H9 (cell line): ENCODE data around the gene EML4. TPM values are rescaled to one million over a fixed set of nuclear protein-coding genes. Genes with fewer than 3 reads are reported as not detected.

Source experiments
- DNase-seq: peaks from one replicate; pipeline ENCODE4 v3.0.0-alpha.2; 2017
- H2AFZ ChIP-seq: one replicate; pipeline ENCODE4 v1.6.1; 2013; ENCODE audit warnings: mild to moderate bottlenecking, low read length, control low read depth, moderate library complexity
- H2AK5ac ChIP-seq: 2 replicates; pipeline ENCODE4 v1.6.1; 2013; ENCODE audit warnings: low read length, control low read depth, mixed read lengths; ENCODE audit not compliant: insufficient read length
- H2BK120ac ChIP-seq: one replicate; pipeline ENCODE4 v1.6.1; 2013; ENCODE audit warnings: low read depth, mild to moderate bottlenecking, low read length, control low read depth, inconsistent platforms; ENCODE audit not compliant: poor library complexity, severe bottlenecking
- H2BK12ac ChIP-seq: 2 replicates; pipeline ENCODE4 v1.6.1; 2013; ENCODE audit warnings: low read length, control low read depth, mixed read lengths, low read depth; ENCODE audit not compliant: insufficient read length
- H2BK15ac ChIP-seq: 2 replicates; pipeline ENCODE4 v1.6.1; 2013; ENCODE audit warnings: low read depth, low read length, control low read depth
- H2BK20ac ChIP-seq: one replicate; pipeline ENCODE4 v1.6.1; 2013; ENCODE audit warnings: low read depth, mild to moderate bottlenecking, low read length, control low read depth, inconsistent platforms; ENCODE audit not compliant: poor library complexity, severe bottlenecking
- H2BK5ac ChIP-seq: 2 replicates; pipeline ENCODE4 v1.6.1; 2013; ENCODE audit warnings: low read length, control low read depth, mixed read lengths; ENCODE audit not compliant: insufficient read length
- H3K14ac ChIP-seq: 2 replicates; pipeline ENCODE4 v1.6.1; 2013; ENCODE audit warnings: low read length, control low read depth; ENCODE audit not compliant: insufficient read depth
- H3K18ac ChIP-seq: 2 replicates; pipeline ENCODE4 v1.6.1; 2013; ENCODE audit warnings: low read depth, mild to moderate bottlenecking, mixed read lengths, low read length, control low read depth; ENCODE audit not compliant: insufficient read length
- H3K23ac ChIP-seq: 2 replicates; pipeline ENCODE4 v1.6.1; 2013; ENCODE audit warnings: low read length, control low read depth, mixed read lengths, low read depth; ENCODE audit not compliant: insufficient read length
- H3K23me2 ChIP-seq: 2 replicates; pipeline ENCODE4 v1.6.1; 2013; ENCODE audit warnings: low read depth, mild to moderate bottlenecking, mixed read lengths, low read length, control low read depth; ENCODE audit not compliant: insufficient read length, poor library complexity, severe bottlenecking
- H3K27ac ChIP-seq: 2 replicates; pipeline ENCODE4 v1.5.1; 2013; ENCODE audit warnings: low read length, control low read depth, mixed read lengths, low read depth; ENCODE audit not compliant: insufficient read length
- H3K27me3 ChIP-seq: 2 replicates; pipeline ENCODE4 v1.6.1; 2013; ENCODE audit warnings: low read length, control low read depth, inconsistent platforms; ENCODE audit not compliant: insufficient read depth
- H3K4ac ChIP-seq: 2 replicates; pipeline ENCODE4 v1.6.1; 2013; ENCODE audit warnings: low read depth, mild to moderate bottlenecking, control low read depth, inconsistent platforms, low read length, moderate library complexity
- H3K4me1 ChIP-seq: 2 replicates; pipeline ENCODE4 v1.6.1; 2013; ENCODE audit warnings: low read length, control low read depth, inconsistent platforms; ENCODE audit not compliant: insufficient read depth
- H3K4me2 ChIP-seq: 2 replicates; pipeline ENCODE4 v1.6.1; 2013; ENCODE audit warnings: low read length, control low read depth, mixed read lengths; ENCODE audit not compliant: insufficient read length, insufficient read depth
- H3K56ac ChIP-seq: 2 replicates; pipeline ENCODE4 v1.6.1; 2013; ENCODE audit warnings: low read depth, mild to moderate bottlenecking, mixed read lengths, low read length, control low read depth; ENCODE audit not compliant: insufficient read length
- H3K79me1 ChIP-seq: 2 replicates; pipeline ENCODE4 v1.6.1; 2013; ENCODE audit warnings: low read depth, mild to moderate bottlenecking, moderate library complexity, low read length, control low read depth, inconsistent platforms; ENCODE audit not compliant: insufficient read depth, poor library complexity, severe bottlenecking
- H3K79me2 ChIP-seq: 2 replicates; pipeline ENCODE4 v1.6.1; 2013; ENCODE audit warnings: low read length, control low read depth, inconsistent platforms; ENCODE audit not compliant: insufficient read depth
- H3K9ac ChIP-seq: 2 replicates; pipeline ENCODE4 v1.6.1; 2013; ENCODE audit warnings: low read length, control low read depth, mixed read lengths; ENCODE audit not compliant: insufficient read length; ENCODE audit errors: extremely low read depth
- H3K9me3 ChIP-seq: one replicate; pipeline ENCODE4 v1.6.1; 2013; ENCODE audit warnings: low read depth, low read length, inconsistent platforms; ENCODE audit not compliant: control insufficient read depth
- H3T11ph ChIP-seq: one replicate; pipeline ENCODE4 v1.6.1; 2013; ENCODE audit warnings: mild to moderate bottlenecking, low read length, control low read depth, inconsistent platforms
- H4K20me1 ChIP-seq: one replicate; pipeline ENCODE4 v1.6.1; 2013; ENCODE audit not compliant: control insufficient read depth, insufficient read length, insufficient read depth
- H4K5ac ChIP-seq: 2 replicates; pipeline ENCODE4 v1.6.1; 2013; ENCODE audit warnings: low read depth, mild to moderate bottlenecking, mixed read lengths, low read length, control low read depth; ENCODE audit not compliant: insufficient read length
- H4K8ac ChIP-seq: replicated peaks from 2 replicates; pipeline ENCODE4 v1.6.1; 2013; ENCODE audit warnings: low read length, control low read depth, mixed read lengths, low read depth; ENCODE audit not compliant: insufficient read length
- H4K91ac ChIP-seq: 2 replicates; pipeline ENCODE4 v1.6.1; 2013; ENCODE audit warnings: low read depth, mild to moderate bottlenecking, moderate library complexity, mixed read lengths, low read length, control low read depth; ENCODE audit not compliant: insufficient read length
- H3K27ac Mint-ChIP-seq, 3 experiments: 2 replicates in 2 of 3; 3 replicates in 1 of 3; pipeline ENCODE4 v1.8.0; 2020 to 2021; ENCODE audit warnings: mixed read lengths in 3 of 3, mild to moderate bottlenecking in 1 of 3, moderate library complexity in 1 of 3
- H3K27me3 Mint-ChIP-seq: 2 replicates; pipeline ENCODE4 v1.8.0; 2021; ENCODE audit warnings: low read depth, mild to moderate bottlenecking, moderate library complexity, mixed read lengths
- H3K36me3 Mint-ChIP-seq, 3 experiments: 2 replicates in 2 of 3; 3 replicates in 1 of 3; pipeline ENCODE4 v1.8.0; 2020 to 2021; ENCODE audit warnings: low read depth in 3 of 3, mixed read lengths in 3 of 3; ENCODE audit not compliant: insufficient read depth in 1 of 3
- H3K4me1 Mint-ChIP-seq, 2 experiments: 2 replicates each; pipeline ENCODE4 v1.8.0; 2020; ENCODE audit warnings: mixed read lengths in 2 of 2
- H3K4me3 Mint-ChIP-seq, 2 experiments: 2 replicates in 1 of 2; 3 replicates in 1 of 2; pipeline ENCODE4 v1.8.0; 2020 to 2021; ENCODE audit warnings: mild to moderate bottlenecking in 2 of 2, mixed read lengths in 2 of 2, moderate library complexity in 1 of 2
- H3K9me3 Mint-ChIP-seq, 2 experiments: 2 replicates in 1 of 2; 3 replicates in 1 of 2; pipeline ENCODE4 v1.8.0; 2020; ENCODE audit warnings: mild to moderate bottlenecking in 2 of 2, mixed read lengths in 2 of 2, moderate library complexity in 1 of 2
- CTCF ChIP-seq: fragments of 200-600 bp; sonication (generic); conservative IDR thresholded peaks from 3 replicates; pipeline ENCODE4 v1.8.0; 2021; ENCODE audit warnings: antibody characterized with exemption, mild to moderate bottlenecking
- WGBS: extraction: QIAGEN DNeasy Blood & Tissue Kit; methylation state at CpG from one replicate; pipeline ENCODE4 v1.1.7; 2013; ENCODE audit warnings: missing lambda C conversion rate, low lambda C conversion rate, mixed read lengths; ENCODE audit not compliant: insufficient read length; ENCODE audit errors: extremely low coverage; 5-methylcytosine and 5-hydroxymethylcytosine counted together
- total RNA-seq: library from RNA; stranded (reverse); gene quantifications from 2 replicates; pipeline ENCODE4 v1.2.1, GENCODE V29; 2021

EML4 gene
- total RNA-seq, 1 experiment from 2014 or later, result 68.6 TPM

GRCh38 chr2:42199626-42200025 lies 30.5 kb downstream of the EML4 start:
- Histone ChIP-seq H4K91ac (no peak overlapping the region), H4K8ac (no peak overlapping the region), H3K4ac (no peak overlapping the region), H3K4me2 (no peak overlapping the region), H2BK12ac (no peak overlapping the region), H3K23me2 (no peaks in the 10 kb centered on the region), H4K5ac (no peak overlapping the region), H3K27me3 (no peaks in the 10 kb centered on the region), H3K18ac (no peak overlapping the region), H2BK120ac (no peak overlapping the region), H3K79me1 (peaks cover 4% of the 10 kb centered on the region), H3K23ac (no peak overlapping the region), H2BK20ac (no peak overlapping the region), H3K14ac (no peak overlapping the region), H2BK15ac (no peak overlapping the region), H2AK5ac (no peak overlapping the region), H3K27ac (no peak overlapping the region), H3K4me1 (0 out of 2 replicates have a peak, but pooled peaks cover 5% of the 10 kb centered on the region), H2AFZ (no peak overlapping the region), H3K79me2 (peaks cover under 1% of the 10 kb centered on the region; the same call in 1 of the 2 replicates), H4K20me1 (no peaks in the 10 kb centered on the region), H3K56ac (no peak overlapping the region), H2BK5ac (no peak overlapping the region), H3T11ph (no peak overlapping the region), H3K9me3 (no peaks in the 10 kb centered on the region), H3K9ac (no peak overlapping the region)
- no peak for TF ChIP-seq CTCF
- peaks cover 0 to 2% of the 10 kb centered on the region in 2 experiments; a peak in 1 of 5 replicates for H3K9me3 Mint-ChIP-seq
- no peak overlapping the region for H3K27ac Mint-ChIP-seq
- peaks cover 0 to 9% (median 9%) of the 10 kb centered on the region in 3 experiments; a peak in 3 of 7 replicates for H3K36me3 Mint-ChIP-seq
- no peak for DNase-seq
- WGBS, result no CpG with 5 or more reads among the region's 5 CpGs
- no peaks in the 10 kb centered on the region for H3K27me3 Mint-ChIP-seq
- peaks cover 11 to 12% of the 10 kb centered on the region in 2 experiments for H3K4me1 Mint-ChIP-seq
- no peak overlapping the region for H3K4me3 Mint-ChIP-seq
